HG02981 (cell line): Measurements from ENCODE around the gene DDHD1.
"Not testable (repeated sequence)": the region's sequence is repeated elsewhere in the genome, so short reads cannot be mapped to it uniquely, and the experiment has no call there.

Experiments used
- ATAC-seq: cut with Tn5 transposase; IDR thresholded peaks from one replicate; pipeline ENCODE4 v1.9.1; 2021; ENCODE audit warnings: mild to moderate bottlenecking, moderate library complexity; ENCODE audit not compliant: unreplicated experiment

Gene DDHD1

GRCh38 chr14:53109105-53110041 lies 43.8 kb downstream of the DDHD1 start:
- ATAC-seq, result peak; percentile 85

- ATAC-seq, result no peak
These were observed 44.6 kb downstream of the DDHD1 start for GRCh38 chr14:53108292-53109104.

- ATAC-seq, result no peak
These were observed 46.4 kb downstream of the DDHD1 start for GRCh38 chr14:53106768-53107167.

- no peak for ATAC-seq
These were observed 49.3 kb downstream of the DDHD1 start for GRCh38 chr14:53103636-53104340.

- no peak for ATAC-seq
These were observed 59.9 kb downstream of the DDHD1 start for GRCh38 chr14:53093206-53093605.

GRCh38 chr14:53090853-53091252 lies 62.3 kb downstream of the DDHD1 start:
- ATAC-seq, result no peak

GRCh38 chr14:53084954-53085353 lies 68.2 kb downstream of the DDHD1 start:
- ATAC-seq, result not testable (repeated sequence)

GRCh38 chr14:53064475-53064874 lies 88.6 kb downstream of the DDHD1 start:
- no peak for ATAC-seq

GRCh38 chr14:53062856-53063255 lies 90.3 kb downstream of the DDHD1 start:
- ATAC-seq, result no peak

- ATAC-seq, result no peak
These were observed 93.1 kb downstream of the DDHD1 start for GRCh38 chr14:53060046-53060445.

GRCh38 chr14:53055003-53055402 lies 98.1 kb downstream of the DDHD1 start:
- peak; percentile 59 for ATAC-seq

GRCh38 chr14:53054457-53054856 lies 98.7 kb downstream of the DDHD1 start:
- ATAC-seq, result no peak

- no peak for ATAC-seq
These were observed 104.5 kb downstream of the DDHD1 start for GRCh38 chr14:53048631-53049030.

GRCh38 chr14:53047307-53048069 lies 105.6 kb downstream of the DDHD1 start:
- ATAC-seq, result no peak

GRCh38 chr14:53044486-53044885 lies 108.6 kb downstream of the DDHD1 start:
- no peak for ATAC-seq

- no peak for ATAC-seq
These were observed 110.0 kb downstream of the DDHD1 start for GRCh38 chr14:53043027-53043581.

- no peak for ATAC-seq
These were observed 110.6 kb downstream of the DDHD1 start for GRCh38 chr14:53042480-53042879.

GRCh38 chr14:53041067-53041466 lies 112.1 kb downstream of the DDHD1 start:
- no peak for ATAC-seq

GRCh38 chr14:53038629-53039028 lies 114.5 kb downstream of the DDHD1 start:
- no peak for ATAC-seq

- no peak for ATAC-seq
These were observed 116.1 kb downstream of the DDHD1 start for GRCh38 chr14:53037016-53037415.
